ENCODE measurements around the gene ZNF33A. TPM values are rescaled to one million over a fixed set of nuclear protein-coding genes. Genes with fewer than 3 reads are reported as not detected.
"Not testable (repeated sequence)": the region's sequence is repeated elsewhere in the genome, so short reads cannot be mapped to it uniquely, and the experiment has no call there.

Gene ZNF33A
- total RNA-seq, 5 donors from 2014 or later (not counting 1 experiment from before 2014, with no cell fraction given): 39.5 to 59.6 (median 55.0) TPM

DNA sequence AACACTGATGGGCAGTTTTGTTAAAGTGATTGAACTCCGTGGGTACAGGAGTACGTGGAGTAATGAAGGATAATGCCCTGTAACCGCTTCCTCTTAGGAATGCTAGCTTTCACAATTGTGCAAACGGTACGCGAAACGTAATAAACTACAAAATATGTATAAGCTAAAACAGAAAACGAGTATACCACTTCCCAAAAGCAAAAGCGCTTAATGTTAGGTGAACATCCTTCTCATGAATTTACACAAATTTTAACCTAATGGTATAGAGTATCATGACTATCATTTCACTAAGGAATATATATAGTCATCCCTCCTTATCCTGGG lies 33.6 kb upstream of the ZNF33A start:
- ATAC-seq (replicated peaks in 1 of 4): no peak

DNA sequence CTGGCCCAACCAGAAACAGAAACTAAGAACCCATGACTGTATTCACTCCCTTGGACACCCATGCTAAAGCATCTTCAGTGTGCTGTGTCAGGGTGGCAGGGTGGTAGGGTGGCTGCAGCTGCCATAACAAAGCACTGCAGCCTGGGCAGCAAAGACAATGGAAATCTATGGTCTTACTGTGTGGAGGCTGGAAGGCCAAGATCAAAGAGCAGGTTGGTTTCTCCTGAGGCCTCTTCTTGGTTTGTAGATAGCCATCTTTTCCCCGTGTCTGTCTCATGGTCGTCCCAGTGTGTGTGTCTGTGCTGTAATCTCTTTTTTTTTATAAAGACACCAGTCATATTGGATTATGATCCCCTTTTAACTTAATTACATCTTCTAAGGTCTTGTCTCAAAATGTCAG lies 18.8 kb upstream of the ZNF33A start:
- ATAC-seq (replicated peaks in 1 of 4): no peak
- H3K27me3 Mint-ChIP-seq: peaks cover 1 to 8% of the 10 kb centered on the region in 2 donors
- CTCF ChIA-PET: no interaction called here

More for the DNA sequence above, 33.6 kb upstream of the ZNF33A start:
- peak overlapping the region; percentile 77 to 92 (median 86) for H3K4me3 Mint-ChIP-seq
- ChIA-PET CTCF (interaction anchor here (0.6 to 1.9 kb wide), 14 partner anchors 10 to 426 kb away, joined by 3 to 43 read pairs (median 4); partner anchors contain the start of genes ZNF33A (in 1 of the 2) and ZNF37A (in 1 of the 2)), POLR2A (interaction anchor here (0.6 to 1.0 kb wide), 6 partner anchors 34 to 120 kb away, joined by 3 to 9 read pairs (median 3); partner anchors contain the start of gene ZNF33A (in 2 of the 2))
- WGBS (ENCODE audit: insufficient coverage): no CpG with 5 or more reads among the region's 9 CpGs
- no peaks in the 10 kb centered on the region for H3K9me3 Mint-ChIP-seq
- Histone ChIP-seq H3K4me3 (ENCODE audit: control insufficient read depth in 1 of 2, extremely low read depth in 1 of 2, low read length in 1 of 2) (peak overlapping the region; percentile 52 to 77), H3K36me3 (ENCODE audit: control insufficient read depth in 2 of 2, extremely low read depth in 1 of 2, insufficient read depth in 1 of 2, low read length in 1 of 2) (no peaks in the 10 kb centered on the region), H3K27me3 (replicated peaks in 1 of 2; ENCODE audit: control insufficient read depth in 2 of 2, extremely low read depth in 1 of 2, insufficient read depth in 2 of 2, low read length in 1 of 2) (peaks cover 0 to 1% of the 10 kb centered on the region in 2 experiments), H3K4me1 (ENCODE audit: control insufficient read depth in 1 of 2, extremely low read depth in 1 of 2, insufficient read depth in 2 of 2, low read length in 2 of 2) (peaks cover 8 to 11% of the 10 kb centered on the region in 2 experiments), H3K27ac (ENCODE audit: low read length) (peak overlapping the region; percentile 93), H3K9me3 (no peaks in the 10 kb centered on the region)
- peak overlapping the region; percentile 93 to 97 for H3K27ac Mint-ChIP-seq
- no peak for DNase-seq
- peaks cover 4% of the 10 kb centered on the region for H3K36me3 Mint-ChIP-seq
- peaks cover 26 to 31% (median 31%) of the 10 kb centered on the region in 3 donors for H3K4me1 Mint-ChIP-seq
- H3K27me3 Mint-ChIP-seq: no peaks in the 10 kb centered on the region

DNA sequence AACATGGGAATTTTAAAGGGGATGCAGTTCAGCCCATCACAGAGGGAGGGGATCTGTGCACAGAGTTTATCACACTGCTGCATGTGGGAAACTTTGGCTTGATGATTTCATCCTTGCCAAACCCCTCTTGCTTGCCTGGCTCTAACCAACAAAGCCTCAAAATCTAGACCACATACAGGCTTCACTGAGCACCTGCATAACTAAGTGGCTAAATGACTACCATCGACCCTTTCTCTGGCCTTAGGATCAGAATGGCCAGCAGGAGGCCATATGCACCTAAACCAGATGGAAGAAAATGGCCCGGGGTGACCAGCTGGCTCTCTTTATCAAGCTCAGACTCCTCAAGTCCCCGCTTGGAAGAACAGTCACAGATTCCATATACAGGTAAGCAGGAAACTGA lies 18.4 kb upstream of the ZNF33A start:
- WGBS (ENCODE audit: insufficient coverage): 25% methylated on average over 1 of the region's 3 CpGs
- no peaks in the 10 kb centered on the region for H3K4me1 Mint-ChIP-seq
- ATAC-seq (replicated peaks in 1 of 4): no peak
- peaks cover 1 to 8% of the 10 kb centered on the region in 2 donors for H3K27me3 Mint-ChIP-seq
- no peaks in the 10 kb centered on the region for H3K4me1 ChIP-seq (ENCODE audit: control insufficient read depth in 1 of 2, extremely low read depth in 1 of 2, insufficient read depth in 2 of 2, low read length in 2 of 2)
- H3K36me3 ChIP-seq (ENCODE audit: control insufficient read depth in 2 of 2, extremely low read depth in 1 of 2, insufficient read depth in 1 of 2, low read length in 1 of 2): no peaks in the 10 kb centered on the region
- no peak for DNase-seq
- H3K9me3 Mint-ChIP-seq: peaks cover 0 to 2% (median 0%) of the 10 kb centered on the region in 3 donors
- POLR2A ChIA-PET: no interaction called here
- H3K36me3 Mint-ChIP-seq: no peaks in the 10 kb centered on the region
- CTCF ChIA-PET: no interaction called here
- H3K27ac Mint-ChIP-seq: no peak overlapping the region
- H3K27ac ChIP-seq (ENCODE audit: low read length): no peak overlapping the region
- no peaks in the 10 kb centered on the region for H3K9me3 ChIP-seq
- no peak overlapping the region for H3K4me3 Mint-ChIP-seq
- no peak overlapping the region for H3K4me3 ChIP-seq (ENCODE audit: control insufficient read depth in 1 of 2, extremely low read depth in 1 of 2, low read length in 1 of 2)
- peaks cover 0 to 10% of the 10 kb centered on the region in 2 experiments for H3K27me3 ChIP-seq (replicated peaks in 1 of 2; ENCODE audit: control insufficient read depth in 2 of 2, extremely low read depth in 1 of 2, insufficient read depth in 2 of 2, low read length in 1 of 2)

More for the DNA sequence above, 18.8 kb upstream of the ZNF33A start:
- Histone ChIP-seq H3K36me3 (ENCODE audit: control insufficient read depth in 2 of 2, extremely low read depth in 1 of 2, insufficient read depth in 1 of 2, low read length in 1 of 2) (no peaks in the 10 kb centered on the region), H3K4me3 (ENCODE audit: control insufficient read depth in 1 of 2, extremely low read depth in 1 of 2, low read length in 1 of 2) (no peak overlapping the region), H3K27me3 (replicated peaks in 1 of 2; ENCODE audit: control insufficient read depth in 2 of 2, extremely low read depth in 1 of 2, insufficient read depth in 2 of 2, low read length in 1 of 2) (peaks cover 0 to 10% of the 10 kb centered on the region in 2 experiments), H3K4me1 (ENCODE audit: control insufficient read depth in 1 of 2, extremely low read depth in 1 of 2, insufficient read depth in 2 of 2, low read length in 2 of 2) (no peaks in the 10 kb centered on the region), H3K27ac (ENCODE audit: low read length) (no peak overlapping the region), H3K9me3 (no peaks in the 10 kb centered on the region)
- H3K4me1 Mint-ChIP-seq: no peaks in the 10 kb centered on the region
- H3K4me3 Mint-ChIP-seq: no peak overlapping the region
- POLR2A ChIA-PET: no interaction called here
- DNase-seq: no peak
- peaks cover 0 to 2% (median 0%) of the 10 kb centered on the region in 3 donors for H3K9me3 Mint-ChIP-seq
- WGBS (ENCODE audit: insufficient coverage): no CpG with 5 or more reads among the region's 2 CpGs
- no peak overlapping the region for H3K27ac Mint-ChIP-seq
- H3K36me3 Mint-ChIP-seq: no peaks in the 10 kb centered on the region

DNA sequence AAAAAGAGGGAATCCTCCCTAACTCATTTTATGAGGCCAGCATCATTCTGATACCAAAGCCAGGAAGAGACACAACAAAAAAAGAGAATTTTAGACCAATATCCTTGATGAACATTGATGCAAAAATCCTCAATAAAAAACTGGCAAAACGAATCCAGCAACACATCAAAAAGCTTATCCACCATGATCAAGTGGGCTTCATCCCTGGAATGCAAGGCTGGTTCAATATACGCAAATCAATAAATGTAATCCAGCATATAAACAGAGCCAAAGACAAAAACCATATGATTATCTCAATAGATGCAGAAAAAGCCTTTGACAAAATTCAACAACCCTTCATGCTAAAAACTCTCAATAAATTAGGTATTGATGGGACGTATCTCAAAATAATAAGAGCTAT lies 11.6 kb upstream of the ZNF33A start:
- H3K36me3 Mint-ChIP-seq; ATAC-seq (replicated peaks in 1 of 4); CTCF ChIA-PET; H3K27me3 ChIP-seq (replicated peaks in 1 of 2; ENCODE audit: control insufficient read depth in 2 of 2, extremely low read depth in 1 of 2, insufficient read depth in 2 of 2, low read length in 1 of 2); H3K9me3 Mint-ChIP-seq; H3K4me3 Mint-ChIP-seq; H3K4me3 ChIP-seq (ENCODE audit: control insufficient read depth in 1 of 2, extremely low read depth in 1 of 2, low read length in 1 of 2); H3K27me3 Mint-ChIP-seq; H3K9me3 ChIP-seq; H3K4me1 ChIP-seq (ENCODE audit: control insufficient read depth in 1 of 2, extremely low read depth in 1 of 2, insufficient read depth in 2 of 2, low read length in 2 of 2); H3K4me1 Mint-ChIP-seq; DNase-seq; H3K27ac ChIP-seq (ENCODE audit: low read length); H3K36me3 ChIP-seq (ENCODE audit: control insufficient read depth in 2 of 2, extremely low read depth in 1 of 2, insufficient read depth in 1 of 2, low read length in 1 of 2); POLR2A ChIA-PET; H3K27ac Mint-ChIP-seq: not testable (repeated sequence)
- WGBS (ENCODE audit: insufficient coverage): no CpG with 5 or more reads among the region's 3 CpGs

DNA sequence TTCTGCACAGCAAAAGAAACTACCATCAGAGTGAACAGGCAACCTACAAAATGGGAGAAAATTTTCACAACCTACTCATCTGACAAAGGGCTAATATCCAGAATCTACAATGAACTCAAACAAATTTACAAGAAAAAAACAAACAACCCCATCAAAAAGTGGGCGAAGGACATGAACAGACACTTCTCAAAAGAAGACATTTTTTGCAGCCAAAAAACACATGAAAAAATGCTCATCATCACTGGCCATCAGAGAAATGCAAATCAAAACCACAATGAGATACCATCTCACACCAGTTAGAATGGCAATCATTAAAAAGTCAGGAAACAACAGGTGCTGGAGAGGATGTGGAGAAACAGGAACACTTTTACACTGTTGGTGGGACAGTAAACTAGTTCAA lies 10.0 kb upstream of the ZNF33A start:
- ATAC-seq (replicated peaks in 1 of 4); H3K36me3 ChIP-seq (ENCODE audit: control insufficient read depth in 2 of 2, extremely low read depth in 1 of 2, insufficient read depth in 1 of 2, low read length in 1 of 2); H3K4me1 Mint-ChIP-seq; H3K27ac Mint-ChIP-seq; H3K4me3 ChIP-seq (ENCODE audit: control insufficient read depth in 1 of 2, extremely low read depth in 1 of 2, low read length in 1 of 2); POLR2A ChIA-PET; H3K4me1 ChIP-seq (ENCODE audit: control insufficient read depth in 1 of 2, extremely low read depth in 1 of 2, insufficient read depth in 2 of 2, low read length in 2 of 2); H3K27me3 ChIP-seq (replicated peaks in 1 of 2; ENCODE audit: control insufficient read depth in 2 of 2, extremely low read depth in 1 of 2, insufficient read depth in 2 of 2, low read length in 1 of 2); H3K27ac ChIP-seq (ENCODE audit: low read length); H3K27me3 Mint-ChIP-seq; H3K9me3 Mint-ChIP-seq; H3K36me3 Mint-ChIP-seq; H3K4me3 Mint-ChIP-seq; CTCF ChIA-PET; H3K9me3 ChIP-seq; DNase-seq: not testable (repeated sequence)
- WGBS (ENCODE audit: insufficient coverage): no CpG with 5 or more reads among the region's 1 CpG

DNA sequence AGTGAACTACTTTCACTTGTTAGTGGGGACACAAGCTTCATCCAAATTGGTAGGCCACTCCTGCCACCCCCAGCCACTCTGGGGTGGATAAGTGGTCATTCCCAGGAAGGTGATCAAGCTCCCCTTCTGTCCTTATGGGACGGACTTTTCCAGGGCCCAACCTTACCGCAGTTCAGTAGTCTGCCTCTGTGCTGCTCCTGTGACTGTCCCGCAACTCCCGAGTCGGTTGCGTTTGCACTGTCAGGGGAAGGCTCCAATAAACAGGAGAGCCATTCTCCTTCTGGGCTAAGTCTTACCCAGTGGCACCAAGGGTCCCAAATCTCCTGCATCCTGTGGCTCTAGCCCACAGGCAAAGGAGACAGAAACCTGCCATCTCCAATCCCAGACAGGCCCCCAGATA lies 7.4 kb upstream of the ZNF33A start:
- no peaks in the 10 kb centered on the region for H3K9me3 Mint-ChIP-seq
- H3K4me3 Mint-ChIP-seq: no peak overlapping the region
- no peaks in the 10 kb centered on the region for H3K27me3 ChIP-seq (replicated peaks in 1 of 2; ENCODE audit: control insufficient read depth in 2 of 2, extremely low read depth in 1 of 2, insufficient read depth in 2 of 2, low read length in 1 of 2)
- no peaks in the 10 kb centered on the region for H3K36me3 ChIP-seq (ENCODE audit: control insufficient read depth in 2 of 2, extremely low read depth in 1 of 2, insufficient read depth in 1 of 2, low read length in 1 of 2)
- ChIA-PET POLR2A (no interaction called here), CTCF (no interaction called here)
- ATAC-seq (replicated peaks in 1 of 4): no peak
- H3K4me1 ChIP-seq (ENCODE audit: control insufficient read depth in 1 of 2, extremely low read depth in 1 of 2, insufficient read depth in 2 of 2, low read length in 2 of 2): no peaks in the 10 kb centered on the region
- H3K4me1 Mint-ChIP-seq: no peaks in the 10 kb centered on the region
- DNase-seq: no peak
- 98% methylated on average over 6 of the region's 6 CpGs for WGBS (ENCODE audit: insufficient coverage)
- no peaks in the 10 kb centered on the region for H3K9me3 ChIP-seq
- no peak overlapping the region for H3K27ac Mint-ChIP-seq
- H3K27me3 Mint-ChIP-seq: no peaks in the 10 kb centered on the region
- no peak overlapping the region for H3K4me3 ChIP-seq (ENCODE audit: control insufficient read depth in 1 of 2, extremely low read depth in 1 of 2, low read length in 1 of 2)
- no peak overlapping the region for H3K27ac ChIP-seq (ENCODE audit: low read length)
- H3K36me3 Mint-ChIP-seq: no peaks in the 10 kb centered on the region

DNA sequence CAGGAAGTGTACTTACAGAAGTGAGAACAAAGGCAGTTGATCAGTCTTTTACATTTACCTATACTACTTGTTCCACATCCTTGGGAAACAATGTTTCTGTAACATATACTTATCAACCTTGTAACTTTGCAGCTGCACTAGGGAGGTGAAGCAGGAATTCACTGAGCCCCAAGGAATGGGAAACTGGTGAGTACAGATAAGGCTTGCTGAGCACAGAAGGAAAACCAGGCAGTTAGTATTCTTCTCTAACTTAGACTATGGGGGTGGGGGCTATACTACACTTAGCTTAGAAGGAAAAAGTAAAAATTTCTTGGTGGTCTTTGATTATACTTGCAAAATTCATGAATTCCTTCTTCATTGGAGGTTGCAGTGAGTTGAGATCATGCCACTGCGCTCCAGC lies 6.9 kb upstream of the ZNF33A start:
- Histone ChIP-seq H3K9me3 (no peaks in the 10 kb centered on the region), H3K27ac (ENCODE audit: low read length) (no peak overlapping the region), H3K4me1 (ENCODE audit: control insufficient read depth in 1 of 2, extremely low read depth in 1 of 2, insufficient read depth in 2 of 2, low read length in 2 of 2) (no peaks in the 10 kb centered on the region), H3K4me3 (ENCODE audit: control insufficient read depth in 1 of 2, extremely low read depth in 1 of 2, low read length in 1 of 2) (no peak overlapping the region), H3K27me3 (replicated peaks in 1 of 2; ENCODE audit: control insufficient read depth in 2 of 2, extremely low read depth in 1 of 2, insufficient read depth in 2 of 2, low read length in 1 of 2) (no peaks in the 10 kb centered on the region), H3K36me3 (ENCODE audit: control insufficient read depth in 2 of 2, extremely low read depth in 1 of 2, insufficient read depth in 1 of 2, low read length in 1 of 2) (no peaks in the 10 kb centered on the region)
- Mint-ChIP-seq H3K9me3 (no peaks in the 10 kb centered on the region), H3K4me3 (no peak overlapping the region), H3K4me1 (no peaks in the 10 kb centered on the region), H3K36me3 (no peaks in the 10 kb centered on the region), H3K27ac (no peak overlapping the region), H3K27me3 (no peaks in the 10 kb centered on the region)
- WGBS (ENCODE audit: insufficient coverage): no CpG with 5 or more reads among the region's 1 CpG
- POLR2A ChIA-PET: interaction anchor here in 1 of 2 donors (1.0 kb wide), 1 partner anchor 153 kb away, joined by 3 read pairs; no protein-coding TSS in a partner anchor
- no peak for DNase-seq
- CTCF ChIA-PET: interaction anchor here in 1 of 2 donors (0.6 kb wide), 1 partner anchor 50 kb away, joined by 3 read pairs; no protein-coding TSS in a partner anchor
- no peak for ATAC-seq (replicated peaks in 1 of 4)
